Endothelial cell (in vitro differentiated cells): Measurements from ENCODE around the gene WNT8A. TPM values are rescaled to one million over a fixed set of nuclear protein-coding genes. Genes with fewer than 3 reads are reported as not detected.

ENCODE experiments used
- DNase-seq: peaks from one replicate; pipeline ENCODE4 v3.0.0; 2021; ENCODE audit warnings: low spot score
- H3K27ac Mint-ChIP-seq: one replicate; pipeline ENCODE4 v1.8.0; 2021; ENCODE audit warnings: mixed read lengths, inconsistent platforms; ENCODE audit not compliant: unreplicated experiment
- H3K27me3 Mint-ChIP-seq: one replicate; pipeline ENCODE4 v1.8.0; 2021; ENCODE audit warnings: mild to moderate bottlenecking, moderate library complexity, mixed read lengths, inconsistent platforms; ENCODE audit not compliant: unreplicated experiment
- H3K36me3 Mint-ChIP-seq: one replicate; pipeline ENCODE4 v1.8.0; 2021; ENCODE audit warnings: mild to moderate bottlenecking, low read depth, mixed read lengths, inconsistent platforms; ENCODE audit not compliant: unreplicated experiment
- H3K4me1 Mint-ChIP-seq: one replicate; pipeline ENCODE4 v1.8.0; 2021; ENCODE audit warnings: mild to moderate bottlenecking, mixed read lengths, inconsistent platforms; ENCODE audit not compliant: unreplicated experiment
- H3K4me3 Mint-ChIP-seq: one replicate; pipeline ENCODE4 v1.8.0; 2021; ENCODE audit warnings: mild to moderate bottlenecking, mixed read lengths, inconsistent platforms; ENCODE audit not compliant: unreplicated experiment
- H3K9me3 Mint-ChIP-seq: one replicate; pipeline ENCODE4 v1.8.0; 2021; ENCODE audit warnings: mixed read lengths, inconsistent platforms; ENCODE audit not compliant: unreplicated experiment
- total RNA-seq: library from RNA; stranded (reverse); fragmentation: NEBNext Ultra II Directional; extraction: Animal tissue kit (Norgen Biotek cat#: 25700); gene quantifications from one replicate; pipeline ENCODE4 v1.2.1, GENCODE V29; 2021; ENCODE audit not compliant: unreplicated experiment
- TF ChIP-seq, protein P1 (sequence below): fragments of 200-600 bp; sonication (generic); IDR thresholded peaks from one replicate; pipeline ENCODE4 v1.5.0; 2021; ENCODE audit warnings: antibody characterized with exemption; ENCODE audit not compliant: unreplicated experiment

WNT8A gene
- total RNA-seq, 1 donor from 2014 or later, result 0.69 TPM

DNA sequence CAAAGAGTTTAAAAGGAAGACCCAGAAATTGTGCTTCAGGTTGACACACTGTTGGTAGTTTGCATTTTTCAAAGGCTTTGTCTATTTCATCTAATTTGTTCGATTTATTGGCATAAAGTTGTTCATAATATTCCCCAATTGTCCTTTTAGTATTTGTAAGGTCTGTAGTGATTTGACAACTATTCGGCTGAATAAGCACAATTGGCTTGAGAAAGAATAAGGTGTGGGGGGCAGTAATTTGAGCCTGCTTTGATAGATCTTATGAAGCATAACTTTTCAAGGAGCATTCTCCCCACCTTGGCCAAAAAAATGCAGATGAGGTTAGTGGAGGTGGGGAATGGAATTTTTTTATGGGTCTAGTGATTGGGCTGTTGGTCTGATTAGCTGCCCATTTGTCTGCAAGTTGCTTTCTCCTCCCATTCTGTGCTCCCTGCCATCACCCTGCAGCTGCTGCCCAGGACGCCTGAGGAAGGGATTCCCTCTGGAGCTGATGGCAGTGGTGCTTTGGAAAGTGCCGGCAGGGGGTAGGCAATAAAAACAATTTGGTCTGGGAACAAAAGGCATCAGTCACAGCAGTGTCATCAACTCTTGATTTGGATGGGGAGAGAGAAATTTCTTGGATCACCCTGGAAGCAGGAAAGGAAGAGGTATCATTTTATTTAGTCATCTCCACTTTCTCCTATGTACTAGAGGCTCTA, 26.6 kb downstream of the WNT8A start:
- DNase-seq, result no peak
- H3K27me3 Mint-ChIP-seq, result no peaks in the 10 kb centered on the region
- TF ChIP-seq, protein P1, sequence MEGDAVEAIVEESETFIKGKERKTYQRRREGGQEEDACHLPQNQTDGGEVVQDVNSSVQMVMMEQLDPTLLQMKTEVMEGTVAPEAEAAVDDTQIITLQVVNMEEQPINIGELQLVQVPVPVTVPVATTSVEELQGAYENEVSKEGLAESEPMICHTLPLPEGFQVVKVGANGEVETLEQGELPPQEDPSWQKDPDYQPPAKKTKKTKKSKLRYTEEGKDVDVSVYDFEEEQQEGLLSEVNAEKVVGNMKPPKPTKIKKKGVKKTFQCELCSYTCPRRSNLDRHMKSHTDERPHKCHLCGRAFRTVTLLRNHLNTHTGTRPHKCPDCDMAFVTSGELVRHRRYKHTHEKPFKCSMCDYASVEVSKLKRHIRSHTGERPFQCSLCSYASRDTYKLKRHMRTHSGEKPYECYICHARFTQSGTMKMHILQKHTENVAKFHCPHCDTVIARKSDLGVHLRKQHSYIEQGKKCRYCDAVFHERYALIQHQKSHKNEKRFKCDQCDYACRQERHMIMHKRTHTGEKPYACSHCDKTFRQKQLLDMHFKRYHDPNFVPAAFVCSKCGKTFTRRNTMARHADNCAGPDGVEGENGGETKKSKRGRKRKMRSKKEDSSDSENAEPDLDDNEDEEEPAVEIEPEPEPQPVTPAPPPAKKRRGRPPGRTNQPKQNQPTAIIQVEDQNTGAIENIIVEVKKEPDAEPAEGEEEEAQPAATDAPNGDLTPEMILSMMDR, result no peak
- H3K9me3 Mint-ChIP-seq, result no peaks in the 10 kb centered on the region
- H3K27ac Mint-ChIP-seq, result no peak overlapping the region
- H3K36me3 Mint-ChIP-seq, result no peaks in the 10 kb centered on the region
- H3K4me1 Mint-ChIP-seq, result peaks cover 4% of the 10 kb centered on the region
- H3K4me3 Mint-ChIP-seq, result no peak overlapping the region

DNA sequence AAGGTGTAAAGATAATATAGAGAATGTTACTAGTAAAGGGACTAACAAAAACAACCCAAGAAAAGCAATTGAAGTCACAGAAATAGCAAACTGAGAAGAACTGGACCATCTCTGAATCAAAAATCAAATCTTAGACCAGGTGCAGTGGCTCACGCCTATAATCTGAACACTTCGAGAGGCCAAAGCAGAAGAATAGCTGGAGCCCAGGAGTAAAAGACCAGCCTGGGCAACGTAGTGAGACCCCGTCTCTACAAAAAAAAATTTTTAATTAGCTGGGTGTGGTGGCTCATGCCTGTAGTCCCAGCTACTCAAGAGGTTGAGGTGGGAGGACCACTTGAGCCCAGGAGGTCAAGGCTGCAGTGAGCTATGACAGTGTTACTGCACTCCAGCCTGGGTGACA, 27.3 kb downstream of the WNT8A start:
- no peaks in the 10 kb centered on the region for H3K36me3 Mint-ChIP-seq
- H3K27ac Mint-ChIP-seq, result no peak overlapping the region
- H3K4me3 Mint-ChIP-seq, result no peak overlapping the region
- H3K4me1 Mint-ChIP-seq, result peaks cover 4% of the 10 kb centered on the region
- H3K27me3 Mint-ChIP-seq, result no peaks in the 10 kb centered on the region
- TF ChIP-seq, protein P1, result no peak
- H3K9me3 Mint-ChIP-seq, result no peaks in the 10 kb centered on the region
- DNase-seq, result no peak

DNA sequence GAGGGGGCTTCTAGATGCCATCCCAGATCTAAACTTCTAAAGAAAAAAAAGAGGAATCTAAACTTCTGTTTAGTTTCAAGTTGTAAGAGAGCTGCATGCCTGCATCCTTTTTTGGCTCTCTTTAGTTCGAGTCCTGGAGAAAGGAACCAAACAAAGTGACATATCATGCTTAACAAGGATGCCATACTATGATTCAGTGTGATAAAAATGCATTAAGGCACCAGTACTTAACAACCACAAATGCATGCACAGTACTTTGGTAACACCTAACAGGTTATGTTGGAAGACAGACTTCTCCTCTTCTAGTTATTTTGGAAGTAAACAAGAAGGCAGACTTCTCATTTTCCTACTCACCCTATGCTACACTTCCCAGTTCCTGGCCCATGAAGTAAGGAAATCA, 28.1 kb downstream of the WNT8A start:
- Mint-ChIP-seq H3K4me3 (no peak overlapping the region), H3K36me3 (no peaks in the 10 kb centered on the region), H3K27ac (no peak overlapping the region), H3K27me3 (no peaks in the 10 kb centered on the region), H3K9me3 (no peaks in the 10 kb centered on the region), H3K4me1 (peaks cover 4% of the 10 kb centered on the region)
- no peak for DNase-seq
- TF ChIP-seq, protein P1, result no peak

DNA sequence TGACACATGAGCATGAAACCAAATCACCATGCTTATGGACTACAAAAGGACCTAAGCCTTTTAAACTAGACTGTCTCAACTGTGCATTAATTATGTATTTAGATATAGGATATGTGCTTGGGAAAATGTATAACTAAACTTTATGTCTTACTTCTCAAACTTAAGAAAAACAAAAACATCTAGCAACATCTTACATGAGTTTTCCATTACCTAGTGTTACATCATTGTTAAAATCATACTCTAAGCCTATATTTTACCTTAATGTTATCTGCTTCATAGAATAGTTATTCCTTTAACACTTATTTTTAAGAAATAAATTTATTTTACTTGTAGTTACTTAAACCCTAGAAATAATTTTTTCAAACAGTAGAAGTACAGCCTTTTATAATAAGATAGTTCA, 31.4 kb downstream of the WNT8A start:
- no peaks in the 10 kb centered on the region for H3K4me1 Mint-ChIP-seq

DNA sequence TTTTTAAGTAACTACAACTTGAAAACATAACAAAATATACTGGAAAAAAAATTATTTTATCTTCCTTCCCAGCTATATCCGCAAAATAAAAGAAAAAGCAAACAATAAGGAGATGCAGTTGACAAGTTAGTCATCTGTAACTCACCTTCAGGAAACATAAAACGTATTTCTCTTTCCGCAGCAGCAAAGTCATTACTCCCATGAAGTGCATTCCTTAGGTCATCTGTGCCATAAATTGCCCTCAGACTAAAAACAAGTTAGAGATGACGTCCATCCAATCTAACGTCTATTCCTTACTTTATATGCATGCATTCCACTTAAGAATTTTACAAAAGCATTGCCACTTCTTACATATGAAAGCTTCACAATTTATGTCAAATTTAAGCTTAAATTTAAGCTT, 44.5 kb downstream of the WNT8A start:
- H3K4me3 Mint-ChIP-seq, result no peak overlapping the region
- no peaks in the 10 kb centered on the region for H3K27me3 Mint-ChIP-seq
- TF ChIP-seq, protein P1, result no peak
- H3K27ac Mint-ChIP-seq, result no peak overlapping the region
- H3K36me3 Mint-ChIP-seq, result no peaks in the 10 kb centered on the region
- DNase-seq, result no peak
- no peaks in the 10 kb centered on the region for H3K9me3 Mint-ChIP-seq
- no peaks in the 10 kb centered on the region for H3K4me1 Mint-ChIP-seq

More for the DNA sequence above, 31.4 kb downstream of the WNT8A start:
- no peaks in the 10 kb centered on the region for H3K9me3 Mint-ChIP-seq
- no peak for DNase-seq
- TF ChIP-seq, protein P1, result no peak
- no peaks in the 10 kb centered on the region for H3K27me3 Mint-ChIP-seq
- no peak overlapping the region for H3K27ac Mint-ChIP-seq
- no peak overlapping the region for H3K4me3 Mint-ChIP-seq
- H3K36me3 Mint-ChIP-seq, result no peaks in the 10 kb centered on the region
